Transverse colon (tissue), 4 donors: ENCODE data around the gene MYRIP.

Experiments
- CTCF ChIP-seq, 5 experiments: fragments of 200-600 bp in 3 of 5; fragments of 450-650 bp in 2 of 5; sonication (generic) in 3 of 5; IDR thresholded peaks; 1 replicate in 2 of 5; 2 replicates in 3 of 5; pipeline ENCODE4 v1.5.1; 2016 to 2017; ENCODE audit warnings: antibody characterized with exemption in 5 of 5, inconsistent platforms in 3 of 5, mild to moderate bottlenecking in 2 of 5, moderate library complexity in 1 of 5
- EP300 ChIP-seq: sonication (generic); formaldehyde crosslinking; IDR thresholded peaks from one replicate; pipeline ENCODE4 v1.6.1; 2017; ENCODE audit warnings: antibody characterized with exemption, low read depth
- POLR2A ChIP-seq: fragments of 450-650 bp; IDR thresholded peaks from one replicate; pipeline ENCODE4 v1.6.1; 2016; ENCODE audit warnings: antibody characterized with exemption, mild to moderate bottlenecking, moderate library complexity
- POLR2AphosphoS5 ChIP-seq, 3 donors: sonication (generic); formaldehyde crosslinking; IDR thresholded peaks; one replicate each; pipeline ENCODE4 v1.6.1; 2016; ENCODE audit warnings: antibody characterized with exemption in 3 of 3

- no peak for TF ChIP-seq EP300
- no peak for TF ChIP-seq CTCF (IDR thresholded peaks at IDR 0.05)
- no peak for TF ChIP-seq POLR2A
- no peak for TF ChIP-seq POLR2AphosphoS5 (IDR thresholded peaks at IDR 0.05)
Measured at GRCh38 chr3:40103829-40104228, 294.4 kb downstream of the MYRIP start.
